IMR-90 (cell line): ENCODE results near the gene ABCF3. TPM values are rescaled to one million over a fixed set of nuclear protein-coding genes. Genes with fewer than 3 reads are reported as not detected.

Experiments used
- ATAC-seq: fragments of 200-7000 bp; cut with Tn5 transposase; 2 replicates; pipeline ENCODE4 v1.9.1; 2020; ENCODE audit warnings: low read depth, mild to moderate bottlenecking, moderate library complexity
- BruUV-seq: library from RNA; stranded (reverse); fragments of 400-500 nt; replicated peaks from 2 replicates; lab custom pipeline; 2021; lab: Mats Ljungman, UMichigan
- CTCF ChIA-PET: fragments of 300-600 bp; formaldehyde crosslinking; extraction: SDS; loops from one replicate; lab custom pipeline; 2021; ENCODE audit warnings: antibody characterized with exemption; lab: Yijun Ruan, JAX
- POLR2A ChIA-PET: fragments of 300-600 bp; sonication (Branson Sonifier 250); formaldehyde crosslinking; loops from one replicate; lab custom pipeline; 2022; ENCODE audit warnings: antibody characterized with exemption; ENCODE audit not compliant: unreplicated experiment; lab: Charles Lee
- DNase-seq: peaks from one replicate; pipeline ENCODE4 v3.0.0; 2013
- H2AFZ ChIP-seq: replicated peaks from 2 replicates; pipeline ENCODE3; 2013; ENCODE audit warnings: low read length, mild to moderate bottlenecking; ENCODE audit not compliant: poor library complexity
- H2AK5ac ChIP-seq: 2 replicates; pipeline ENCODE4 v1.6.1; 2013; ENCODE audit warnings: low read depth, low read length, inconsistent platforms
- H2AK9ac ChIP-seq: replicated peaks from 2 replicates; pipeline ENCODE3; 2013; ENCODE audit warnings: mild to moderate bottlenecking, low read depth, low read length, moderate library complexity; ENCODE audit not compliant: poor library complexity
- H2BK120ac ChIP-seq: 2 replicates; pipeline ENCODE4 v1.6.1; 2013; ENCODE audit warnings: low read depth, low read length, inconsistent platforms
- H2BK15ac ChIP-seq: 3 replicates; pipeline ENCODE4 v1.6.1; 2013; ENCODE audit warnings: low read depth, low read length, inconsistent platforms
- H2BK20ac ChIP-seq: 2 replicates; pipeline ENCODE4 v1.6.1; 2013; ENCODE audit warnings: low read depth, mild to moderate bottlenecking, inconsistent platforms, low read length, moderate library complexity
- H2BK5ac ChIP-seq: 2 replicates; pipeline ENCODE4 v1.6.1; 2013; ENCODE audit warnings: mild to moderate bottlenecking, low read depth, low read length, inconsistent platforms; ENCODE audit not compliant: poor library complexity, severe bottlenecking
- H3K14ac ChIP-seq: replicated peaks from 2 replicates; pipeline ENCODE4 v1.6.1; 2013; ENCODE audit warnings: low read depth, low read length, inconsistent platforms
- H3K18ac ChIP-seq: 2 replicates; pipeline ENCODE4 v1.6.1; 2013; ENCODE audit warnings: low read depth, low read length, control low read depth
- H3K23ac ChIP-seq: 2 replicates; pipeline ENCODE4 v1.6.1; 2013; ENCODE audit warnings: low read depth, low read length, inconsistent platforms
- H3K27ac ChIP-seq: 2 replicates; pipeline ENCODE4 v1.5.1; 2013; ENCODE audit warnings: mild to moderate bottlenecking, control low read depth, low read length; ENCODE audit not compliant: insufficient read depth
- H3K27me3 ChIP-seq: 2 replicates; pipeline ENCODE4 v1.6.1; 2013; ENCODE audit warnings: low read length; ENCODE audit not compliant: control insufficient read depth, insufficient read depth
- H3K36me3 ChIP-seq: 2 replicates; pipeline ENCODE4 v1.6.1; 2013; ENCODE audit warnings: low read length, mixed read lengths; ENCODE audit not compliant: control insufficient read depth, insufficient read depth
- H3K4ac ChIP-seq: 2 replicates; pipeline ENCODE4 v1.6.1; 2013; ENCODE audit warnings: low read depth, low read length, inconsistent platforms
- H3K4me1 ChIP-seq: 2 replicates; pipeline ENCODE4 v1.6.1; 2013; ENCODE audit warnings: low read length, mixed read lengths; ENCODE audit not compliant: control insufficient read depth, insufficient read depth
- H3K4me2 ChIP-seq: 2 replicates; pipeline ENCODE4 v1.6.1; 2013; ENCODE audit warnings: low read depth, mild to moderate bottlenecking, control low read depth, low read length, moderate library complexity
- H3K4me3 ChIP-seq: 2 replicates; pipeline ENCODE4 v1.5.1; 2013; ENCODE audit warnings: low read depth, mild to moderate bottlenecking, control low read depth, low read length, moderate library complexity; ENCODE audit not compliant: insufficient read depth
- H3K56ac ChIP-seq: 2 replicates; pipeline ENCODE4 v1.6.1; 2013; ENCODE audit warnings: low read length, inconsistent platforms; ENCODE audit not compliant: insufficient read depth; ENCODE audit errors: extremely low read depth
- H3K79me1 ChIP-seq, 2 experiments: 2 replicates each; pipeline ENCODE4 v1.6.1; 2013; ENCODE audit warnings: low read length in 2 of 2, inconsistent platforms in 1 of 2, low read depth in 1 of 2
- H3K9ac ChIP-seq: 2 replicates; pipeline ENCODE4 v1.6.1; 2013; ENCODE audit warnings: low read depth, low read length, control low read depth
- H3K9me1 ChIP-seq: 2 replicates; pipeline ENCODE4 v1.6.1; 2013; ENCODE audit warnings: low read length, inconsistent platforms; ENCODE audit not compliant: insufficient read depth
- H3K9me3 ChIP-seq: 2 replicates; pipeline ENCODE4 v1.6.1; 2013; ENCODE audit warnings: low read length; ENCODE audit not compliant: control insufficient read depth, insufficient read depth
- H4K20me1 ChIP-seq: 2 replicates; pipeline ENCODE4 v1.6.1; 2013; ENCODE audit warnings: low read length, inconsistent platforms; ENCODE audit not compliant: insufficient read depth
- H4K5ac ChIP-seq: 2 replicates; pipeline ENCODE4 v1.6.1; 2013; ENCODE audit warnings: mild to moderate bottlenecking, low read depth, low read length, control low read depth
- H4K8ac ChIP-seq, 2 experiments: 2 replicates each; pipeline ENCODE4 v1.6.1; 2013; ENCODE audit warnings: low read depth in 2 of 2, low read length in 2 of 2, control low read depth in 1 of 2, inconsistent platforms in 1 of 2
- H4K91ac ChIP-seq: 2 replicates; pipeline ENCODE4 v1.6.1; 2013; ENCODE audit warnings: low read depth, low read length, inconsistent platforms; ENCODE audit not compliant: insufficient read depth
- CHD1 ChIP-seq: IDR thresholded peaks from 2 replicates; pipeline ENCODE4 v1.6.1; 2012; ENCODE audit warnings: low read depth, low read length, improper control_type of control experiment
- FOS ChIP-seq: fragments of 150-350 bp; IDR thresholded peaks from 2 replicates; pipeline ENCODE4 v1.6.1; 2016; ENCODE audit warnings: low read depth, low read length
- MXI1 ChIP-seq: IDR thresholded peaks from 2 replicates; pipeline ENCODE4 v1.6.1; 2012; ENCODE audit warnings: low read depth, mild to moderate bottlenecking, low read length, moderate library complexity, borderline replicate concordance
- NFE2L2 ChIP-seq: fragments of 150-350 bp; IDR thresholded peaks from 2 replicates; pipeline ENCODE4 v1.6.1; 2016; ENCODE audit warnings: low read depth, mild to moderate bottlenecking, low read length
- POLR2A ChIP-seq: IDR thresholded peaks from 2 replicates; pipeline ENCODE4 v1.6.1; 2012; ENCODE audit warnings: mild to moderate bottlenecking, low read depth, low read length
- RCOR1 ChIP-seq: IDR thresholded peaks from 2 replicates; pipeline ENCODE4 v1.6.1; 2012; ENCODE audit warnings: mild to moderate bottlenecking, low read length, improper control_type of control experiment; ENCODE audit not compliant: insufficient replicate concordance
- RFX5 ChIP-seq: IDR thresholded peaks from 2 replicates; pipeline ENCODE4 v1.8.0; 2012; ENCODE audit warnings: low read depth, mild to moderate bottlenecking, low read length, moderate library complexity
- WGBS, 2 experiments: methylation state at CpG; one replicate each; pipeline versions ENCODE4 v1.1.5 to v1.1.7; 2013; ENCODE audit warnings: missing lambda C conversion rate in 2 of 2; ENCODE audit not compliant: insufficient read length in 1 of 2; ENCODE audit errors: extremely low coverage in 2 of 2; 5-methylcytosine and 5-hydroxymethylcytosine counted together
- dilution Hi-C: fragments of 300-500 bp; cut with HindIII; formaldehyde crosslinking; loops from one replicate; pipeline ENCODE4 v1.14.3; 2018; ENCODE audit warnings: low sequenced_read_pairs; ENCODE audit not compliant: unreplicated experiment
- in situ Hi-C: fragments of 300-500 bp; cut with MboI; formaldehyde crosslinking; loops from 3 replicates; pipeline ENCODE4 v1.14.3; 2019; ENCODE audit warnings: low sequenced_read_pairs, inconsistent platforms, mixed read lengths
- intact Hi-C: fragments of 100-400 bp; cut with micrococcal nuclease; formaldehyde crosslinking; loops from 2 replicates; pipeline ENCODE4 v1.10.0; 2022
- polyA plus RNA-seq, 3 experiments: library from polyadenylated mRNA; depleted of rRNA; stranded (reverse); fragments of >200 nt; gene quantifications; 2 replicates each; pipeline ENCODE4 v1.2.3, GENCODE V29; 2012; ENCODE audit warnings: low replicate concordance in 1 of 3
- total RNA-seq: library from RNA; depleted of rRNA; stranded (reverse); fragments of >200 nt; gene quantifications from 2 replicates; pipeline ENCODE4 v1.2.3, GENCODE V29; 2012
- TF ChIP-seq, protein P1 (sequence below): conservative IDR thresholded peaks from 2 replicates; pipeline ENCODE4 v1.5.1; 2012; ENCODE audit warnings: mild to moderate bottlenecking, low read depth, low read length, improper control_type of control experiment

ABCF3 gene
- total and polyA plus RNA-seq, 2 of the 4 experiments (the other 2 are of a cell fraction): 36.9 to 59.2 TPM

DNA sequence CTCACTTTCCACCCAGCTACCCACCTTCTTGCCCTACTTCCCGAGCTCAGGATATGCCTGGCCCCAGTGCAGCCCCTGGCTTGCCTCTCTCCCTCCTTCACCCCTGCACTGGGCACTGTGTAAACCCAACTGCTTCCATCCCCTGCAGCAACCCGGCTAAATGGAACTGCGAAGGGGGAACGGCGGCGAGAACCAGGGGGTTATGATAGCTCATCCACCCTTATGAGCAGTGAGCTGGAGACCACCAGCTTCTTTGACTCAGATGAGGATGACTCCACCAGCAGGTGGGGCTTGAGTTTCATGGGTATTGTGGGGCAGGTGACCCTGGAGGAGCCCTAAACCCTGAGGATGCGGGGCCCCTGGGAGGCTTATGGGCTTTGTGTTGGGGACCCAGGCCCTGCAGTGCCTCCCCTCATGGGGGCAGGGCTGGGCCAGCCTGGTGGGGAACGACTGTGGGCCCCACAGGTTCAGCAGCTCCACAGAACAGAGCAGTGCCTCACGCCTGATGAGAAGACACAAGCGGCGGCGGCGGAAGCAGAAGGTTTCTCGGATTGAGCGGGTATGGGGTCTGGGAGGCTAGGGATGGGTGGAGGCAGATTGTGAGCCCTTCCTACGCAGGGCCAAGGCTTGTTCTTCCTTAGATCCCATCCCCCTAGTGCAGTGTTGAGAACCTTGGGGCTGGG, 21.2 kb upstream of the ABCF3 start:
- H2AK9ac ChIP-seq: no peak overlapping the region
- no peak overlapping the region for H3K23ac ChIP-seq
- no peak overlapping the region for H3K56ac ChIP-seq
- H2AFZ ChIP-seq: no peak overlapping the region
- dilution Hi-C loops (no loop called here), in situ Hi-C loops (no loop called here), intact Hi-C loops (no loop called here)
- H2BK20ac ChIP-seq: no peak overlapping the region
- no peak overlapping the region for H3K4ac ChIP-seq
- H2BK120ac ChIP-seq: no peak overlapping the region
- ChIA-PET POLR2A (no interaction called here), CTCF (no interaction called here)
- BruUV-seq: no TSS peak
- no peak for ATAC-seq
- no peaks in the 10 kb centered on the region for H3K27me3 ChIP-seq
- H3K36me3 ChIP-seq: peaks cover 69% of the 10 kb centered on the region
- no peak for DNase-seq
- no peak overlapping the region for H3K4me3 ChIP-seq
- no peak overlapping the region for H4K5ac ChIP-seq
- peaks cover 26% of the 10 kb centered on the region; the same call in 1 of the 2 replicates for H3K9me1 ChIP-seq
- no peak overlapping the region for H3K14ac ChIP-seq
- H2BK5ac ChIP-seq: no peak overlapping the region
- peaks cover 23 to 91% of the 10 kb centered on the region in 2 experiments for H3K79me1 ChIP-seq
- no peak overlapping the region for H2AK5ac ChIP-seq
- no peak overlapping the region for H2BK15ac ChIP-seq
- no peak overlapping the region for H3K4me2 ChIP-seq
- no peaks in the 10 kb centered on the region for H3K9me3 ChIP-seq
- peaks cover 15% of the 10 kb centered on the region for H3K4me1 ChIP-seq
- H4K91ac ChIP-seq: no peak overlapping the region
- H4K8ac ChIP-seq: no peak overlapping the region
- H4K20me1 ChIP-seq: peaks cover 76% of the 10 kb centered on the region
- no peak overlapping the region for H3K27ac ChIP-seq
- WGBS, 2 experiments: 93% methylated on average over 2 of the region's 16 CpGs; no CpG with 5 or more reads in 1 of the 2 experiments
- no peak overlapping the region for H3K9ac ChIP-seq
- TF ChIP-seq CHD1: no peak
- TF ChIP-seq, protein P1, sequence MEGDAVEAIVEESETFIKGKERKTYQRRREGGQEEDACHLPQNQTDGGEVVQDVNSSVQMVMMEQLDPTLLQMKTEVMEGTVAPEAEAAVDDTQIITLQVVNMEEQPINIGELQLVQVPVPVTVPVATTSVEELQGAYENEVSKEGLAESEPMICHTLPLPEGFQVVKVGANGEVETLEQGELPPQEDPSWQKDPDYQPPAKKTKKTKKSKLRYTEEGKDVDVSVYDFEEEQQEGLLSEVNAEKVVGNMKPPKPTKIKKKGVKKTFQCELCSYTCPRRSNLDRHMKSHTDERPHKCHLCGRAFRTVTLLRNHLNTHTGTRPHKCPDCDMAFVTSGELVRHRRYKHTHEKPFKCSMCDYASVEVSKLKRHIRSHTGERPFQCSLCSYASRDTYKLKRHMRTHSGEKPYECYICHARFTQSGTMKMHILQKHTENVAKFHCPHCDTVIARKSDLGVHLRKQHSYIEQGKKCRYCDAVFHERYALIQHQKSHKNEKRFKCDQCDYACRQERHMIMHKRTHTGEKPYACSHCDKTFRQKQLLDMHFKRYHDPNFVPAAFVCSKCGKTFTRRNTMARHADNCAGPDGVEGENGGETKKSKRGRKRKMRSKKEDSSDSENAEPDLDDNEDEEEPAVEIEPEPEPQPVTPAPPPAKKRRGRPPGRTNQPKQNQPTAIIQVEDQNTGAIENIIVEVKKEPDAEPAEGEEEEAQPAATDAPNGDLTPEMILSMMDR: no peak
- TF ChIP-seq NFE2L2: no peak
- TF ChIP-seq POLR2A: no peak
- TF ChIP-seq MXI1: no peak
- no peak for TF ChIP-seq RCOR1
- TF ChIP-seq RFX5: no peak
- no peak for TF ChIP-seq FOS
- no peak overlapping the region for H3K18ac ChIP-seq
